T-cell (primary cell): Measurements from ENCODE around the gene SBK2. TPM values are rescaled to one million over a fixed set of nuclear protein-coding genes. Genes with fewer than 3 reads are reported as not detected.
"Not testable (repeated sequence)": the region's sequence is repeated elsewhere in the genome, so short reads cannot be mapped to it uniquely, and the experiment has no call there.

Experiments
- ATAC-seq, 4 experiments: fragments of 200-7000 bp in 3 of 4; fragments of 150-1000 bp in 1 of 4; cut with Tn5 transposase; replicated peaks in 1 of 4; 1 replicate in 3 of 4; 2 replicates in 1 of 4; pipeline ENCODE4 v1.10.0; 2021; ENCODE audit warnings: moderate library complexity in 3 of 4, mild to moderate bottlenecking in 2 of 4, moderate number of reproducible peaks in 1 of 4
- CTCF ChIA-PET, 2 donors: fragments of 300-600 bp; sonication (Branson Sonifier 250); formaldehyde crosslinking; loops; one replicate each; lab custom pipeline; 2022; ENCODE audit warnings: antibody characterized with exemption in 2 of 2; lab: Charles Lee
- POLR2A ChIA-PET, 2 donors: fragments of 300-600 bp; sonication (Branson Sonifier 250); formaldehyde crosslinking; loops; one replicate each; lab custom pipeline; 2022; ENCODE audit warnings: antibody characterized with exemption in 2 of 2; lab: Charles Lee
- DNase-seq, 35 experiments: peaks; one replicate each; pipeline versions ENCODE4 v3.0.0 to v3.0.0-alpha.2; 2013 to 2023
- H3K27ac ChIP-seq: one replicate; pipeline ENCODE4 v1.5.1; 2013; ENCODE audit warnings: low read length
- H3K27me3 ChIP-seq, 2 experiments: replicated peaks in 1 of 2; 1 replicate in 1 of 2; 2 replicates in 1 of 2; pipeline versions ENCODE4 v1.6.1 to v1.7.0; 2013; ENCODE audit warnings: low read length in 1 of 2, mixed read lengths in 1 of 2; ENCODE audit not compliant: control insufficient read depth in 2 of 2, insufficient read depth in 2 of 2; ENCODE audit errors: extremely low read depth in 1 of 2
- H3K36me3 ChIP-seq, 2 donors: 1 replicate in 1 of 2; 2 replicates in 1 of 2; pipeline versions ENCODE4 v1.6.1 to v1.7.0; 2013; ENCODE audit warnings: low read length in 1 of 2; ENCODE audit not compliant: control insufficient read depth in 2 of 2, insufficient read depth in 1 of 2; ENCODE audit errors: extremely low read depth in 1 of 2
- H3K4me1 ChIP-seq, 2 experiments: 1 replicate in 1 of 2; 2 replicates in 1 of 2; pipeline versions ENCODE4 v1.6.1 to v1.7.0; 2013; ENCODE audit warnings: low read length in 2 of 2, mixed read lengths in 1 of 2; ENCODE audit not compliant: insufficient read depth in 2 of 2, control insufficient read depth in 1 of 2; ENCODE audit errors: extremely low read depth in 1 of 2
- H3K4me3 ChIP-seq, 2 donors: 1 replicate in 1 of 2; 2 replicates in 1 of 2; pipeline versions ENCODE4 v1.5.1 to v1.7.0; 2013; ENCODE audit warnings: mild to moderate bottlenecking in 2 of 2, low read length in 1 of 2, moderate library complexity in 1 of 2; ENCODE audit not compliant: control insufficient read depth in 1 of 2; ENCODE audit errors: extremely low read depth in 1 of 2
- H3K9me3 ChIP-seq: 2 replicates; pipeline ENCODE4 v1.7.0; 2013
- H3K27ac Mint-ChIP-seq, 2 donors: one replicate each; pipeline ENCODE4 v1.8.0; 2020 to 2021; ENCODE audit warnings: mild to moderate bottlenecking in 2 of 2, mixed read lengths in 2 of 2
- H3K27me3 Mint-ChIP-seq, 2 donors: one replicate each; pipeline ENCODE4 v1.8.0; 2021 to 2022; ENCODE audit warnings: mixed read lengths in 2 of 2
- H3K36me3 Mint-ChIP-seq: one replicate; pipeline ENCODE4 v1.8.0; 2021; ENCODE audit warnings: mixed read lengths
- H3K4me1 Mint-ChIP-seq, 3 donors: one replicate each; pipeline ENCODE4 v1.8.0; 2020 to 2022; ENCODE audit warnings: mixed read lengths in 3 of 3, mild to moderate bottlenecking in 1 of 3
- H3K4me3 Mint-ChIP-seq, 3 donors: one replicate each; pipeline ENCODE4 v1.8.0; 2020 to 2022; ENCODE audit warnings: mild to moderate bottlenecking in 3 of 3, mixed read lengths in 3 of 3, moderate library complexity in 3 of 3
- H3K9me3 Mint-ChIP-seq, 3 donors: one replicate each; pipeline ENCODE4 v1.8.0; 2020 to 2022; ENCODE audit warnings: mixed read lengths in 3 of 3
- WGBS: methylation state at CpG from one replicate; pipeline ENCODE4 v1.1.5; 2013; ENCODE audit warnings: missing lambda C conversion rate; ENCODE audit not compliant: insufficient coverage; 5-methylcytosine and 5-hydroxymethylcytosine counted together
- total RNA-seq, 35 experiments: library from RNA in 6 of 35; stranded (reverse) in 6 of 35; fragments of 120-200 nt in 1 of 35; gene quantifications; one replicate each; pipeline versions ENCODE4 v1.2.1 to v1.2.4 and lab custom pipeline; 2013 to 2026

SBK2 gene, protein sequence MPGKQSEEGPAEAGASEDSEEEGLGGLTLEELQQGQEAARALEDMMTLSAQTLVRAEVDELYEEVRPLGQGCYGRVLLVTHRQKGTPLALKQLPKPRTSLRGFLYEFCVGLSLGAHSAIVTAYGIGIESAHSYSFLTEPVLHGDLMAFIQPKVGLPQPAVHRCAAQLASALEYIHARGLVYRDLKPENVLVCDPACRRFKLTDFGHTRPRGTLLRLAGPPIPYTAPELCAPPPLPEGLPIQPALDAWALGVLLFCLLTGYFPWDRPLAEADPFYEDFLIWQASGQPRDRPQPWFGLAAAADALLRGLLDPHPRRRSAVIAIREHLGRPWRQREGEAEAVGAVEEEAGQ
- total RNA-seq = not detected
- total RNA-seq (2013) = not detected
- 0 to 0.06 (median 0) reads per million in 29 experiments for total RNA-seq (lab: John Stamatoyannopoulos, UW)

DNA sequence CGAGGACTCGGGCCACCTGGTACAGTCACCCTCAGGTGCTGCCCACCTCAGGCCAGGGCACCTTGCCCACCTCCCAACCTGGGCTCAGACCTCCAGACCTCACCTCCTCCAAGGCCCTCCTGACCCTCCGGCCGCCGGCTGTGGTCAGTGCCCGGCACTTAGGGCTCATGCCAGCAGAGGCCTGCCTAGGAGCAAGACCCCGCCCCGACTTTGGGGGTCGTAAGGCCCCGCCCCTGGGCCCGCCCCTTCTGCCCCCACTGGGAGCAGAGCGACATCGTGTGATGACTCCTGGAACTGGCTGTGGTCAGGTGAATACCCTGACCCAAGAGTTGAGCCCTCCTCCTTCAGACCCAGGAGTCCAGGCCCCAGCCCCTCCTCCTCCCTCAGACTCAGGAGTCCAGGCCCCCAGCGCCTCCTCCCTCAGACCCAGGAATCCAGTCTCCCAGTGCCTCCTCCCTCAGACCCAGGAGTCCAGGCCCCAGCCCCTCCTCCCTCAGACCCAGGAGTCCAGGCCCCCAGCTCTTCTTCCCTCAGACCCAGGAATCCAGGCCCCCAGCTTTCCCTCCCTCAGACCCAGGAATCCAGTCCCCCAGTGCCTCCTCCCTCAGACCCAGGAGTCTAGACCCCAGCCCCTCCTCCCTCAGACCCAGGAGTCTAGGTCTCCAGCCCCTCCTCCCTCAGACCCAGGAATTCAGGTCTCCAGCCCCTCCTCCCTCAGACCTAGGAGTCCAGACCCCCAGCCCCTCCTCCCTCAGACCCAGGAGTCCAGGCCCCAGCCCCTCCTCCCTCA is at the start of gene SBK2:
TSS of gene SBK2 (minus strand) at position 183 of the 790 bp plus-strand sequence. CDS start 839 bp downstream, outside the sequence.
- H3K36me3 ChIP-seq = no peaks in the 10 kb centered on the region
- Mint-ChIP-seq H3K36me3 (no peaks in the 10 kb centered on the region), H3K9me3 (no peaks in the 10 kb centered on the region), H3K4me3 (no peak within 1 kb of the TSS), H3K27me3 (peaks cover 0 to 2% of the 10 kb centered on the region in 2 donors), H3K4me1 (no peaks in the 10 kb centered on the region), H3K27ac (no peak within 1 kb of the TSS)
- peaks cover 0 to 13% of the 10 kb centered on the region in 2 experiments for H3K27me3 ChIP-seq
- no peak for ATAC-seq
- DNase-seq = no peak
- POLR2A ChIA-PET = no interaction called here
- CTCF ChIA-PET = no interaction called here
- no peaks in the 10 kb centered on the region for H3K9me3 ChIP-seq
- 55% methylated on average over 14 of the region's 14 CpGs for WGBS
- no peak within 1 kb of the TSS for H3K27ac ChIP-seq
- H3K4me3 ChIP-seq = no peak within 1 kb of the TSS
- no peaks in the 10 kb centered on the region for H3K4me1 ChIP-seq

DNA sequence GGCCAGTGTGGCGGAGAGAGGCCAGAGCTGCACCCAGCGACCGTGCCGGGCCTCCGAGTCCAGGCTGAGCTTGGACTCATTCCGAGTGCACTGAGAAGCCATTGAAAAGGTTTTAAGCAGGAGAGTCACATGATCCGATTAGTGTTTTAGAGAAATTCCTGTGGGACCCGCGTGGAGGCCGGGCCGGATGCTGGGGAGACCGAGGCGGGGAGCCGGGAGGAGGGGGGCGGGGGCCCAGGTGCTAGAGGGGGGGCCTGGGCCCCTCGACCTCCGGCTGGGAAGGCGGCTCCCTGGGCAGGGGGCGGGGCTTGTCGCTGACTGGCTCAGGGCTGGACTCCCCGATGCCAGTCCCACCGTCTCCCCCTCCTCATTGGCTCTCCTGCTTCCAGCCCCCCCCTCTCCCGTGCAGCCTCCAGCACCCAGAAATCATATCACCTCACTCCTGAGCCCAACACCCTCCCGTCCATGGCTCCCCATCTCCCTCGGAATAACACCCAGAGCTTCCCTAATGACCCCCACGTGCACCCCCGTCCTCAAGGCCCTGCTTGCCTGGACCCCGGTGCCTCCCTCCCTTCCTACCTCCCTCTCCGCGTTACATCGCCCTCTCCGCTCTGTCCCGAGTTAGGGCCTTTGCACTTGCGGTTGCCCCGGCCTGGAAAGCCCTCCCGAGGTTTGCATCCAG is 48.9 kb upstream of the SBK2 start:
- Mint-ChIP-seq H3K27me3 (peaks cover 0 to 2% of the 10 kb centered on the region in 2 donors), H3K9me3 (no peaks in the 10 kb centered on the region), H3K4me1 (peaks cover 32 to 46% (median 38%) of the 10 kb centered on the region in 3 donors), H3K36me3 (no peaks in the 10 kb centered on the region), H3K27ac (peak overlapping the region; percentile 79 to 82), H3K4me3 (peak overlapping the region; percentile 77 to 83 (median 82))
- DNase-seq = peak in 19 of 35 experiments; percentile 4 to 56 (median 38)
- H3K4me3 ChIP-seq = peak overlapping the region; percentile 30 to 64
- H3K9me3 ChIP-seq = no peaks in the 10 kb centered on the region
- H3K4me1 ChIP-seq = peaks cover 23 to 40% of the 10 kb centered on the region in 2 experiments
- ATAC-seq = peak; percentile 36 to 59 (median 42)
- CTCF ChIA-PET = interaction anchor here in 1 of 2 donors (0.6 kb wide), 1 partner anchor 62 kb away, joined by 3 read pairs; the partner anchor contains the start of gene CCDC106
- POLR2A ChIA-PET = interaction anchor here in 1 of 2 donors (0.6 kb wide), 1 partner anchor 15 kb away, joined by 5 read pairs; no protein-coding TSS in a partner anchor
- H3K36me3 ChIP-seq = no peaks in the 10 kb centered on the region
- WGBS = 8% methylated on average over 31 of the region's 36 CpGs
- H3K27me3 ChIP-seq = peaks cover 0 to 17% of the 10 kb centered on the region in 2 experiments
- H3K27ac ChIP-seq = peak overlapping the region; percentile 18

DNA sequence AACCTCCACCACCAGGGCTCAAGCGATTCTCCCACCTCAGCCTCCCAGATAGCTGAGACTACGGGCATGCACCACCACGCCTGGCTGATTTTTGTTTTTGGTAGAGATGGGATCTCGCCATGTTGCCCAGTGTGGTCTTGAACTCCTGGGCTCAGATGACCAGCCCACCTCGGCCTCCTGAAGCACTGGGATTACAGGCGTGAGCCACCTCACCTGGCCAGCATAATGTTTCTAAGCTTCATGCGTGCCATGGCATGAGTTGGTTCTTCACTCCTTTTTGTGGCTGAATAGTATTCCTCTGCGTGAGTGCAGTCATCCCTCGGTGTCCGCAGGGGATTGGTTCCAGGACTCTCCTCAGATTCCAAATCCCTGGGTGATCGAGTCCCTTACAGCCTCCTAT is 47.9 kb upstream of the SBK2 start:
- Histone ChIP-seq H3K27me3 (peaks cover 0 to 17% of the 10 kb centered on the region in 2 experiments), H3K4me1 (peaks cover 23 to 48% of the 10 kb centered on the region in 2 experiments), H3K9me3 (no peaks in the 10 kb centered on the region), H3K36me3 (no peaks in the 10 kb centered on the region), H3K27ac (no peak overlapping the region), H3K4me3 (no peak overlapping the region)
- ChIA-PET POLR2A (no interaction called here), CTCF (no interaction called here)
- peak overlapping the region in 1 of 3 donors; percentile 77 for H3K4me3 Mint-ChIP-seq
- peaks cover 1% of the 10 kb centered on the region for H3K36me3 Mint-ChIP-seq
- peak overlapping the region; percentile 65 to 82 for H3K27ac Mint-ChIP-seq
- no peak for ATAC-seq
- WGBS = 94% methylated on average over 7 of the region's 11 CpGs
- H3K27me3 Mint-ChIP-seq = peaks cover 0 to 2% of the 10 kb centered on the region in 2 donors
- H3K9me3 Mint-ChIP-seq = no peaks in the 10 kb centered on the region
- H3K4me1 Mint-ChIP-seq = peaks cover 35 to 48% (median 42%) of the 10 kb centered on the region in 3 donors
- no peak for DNase-seq

DNA sequence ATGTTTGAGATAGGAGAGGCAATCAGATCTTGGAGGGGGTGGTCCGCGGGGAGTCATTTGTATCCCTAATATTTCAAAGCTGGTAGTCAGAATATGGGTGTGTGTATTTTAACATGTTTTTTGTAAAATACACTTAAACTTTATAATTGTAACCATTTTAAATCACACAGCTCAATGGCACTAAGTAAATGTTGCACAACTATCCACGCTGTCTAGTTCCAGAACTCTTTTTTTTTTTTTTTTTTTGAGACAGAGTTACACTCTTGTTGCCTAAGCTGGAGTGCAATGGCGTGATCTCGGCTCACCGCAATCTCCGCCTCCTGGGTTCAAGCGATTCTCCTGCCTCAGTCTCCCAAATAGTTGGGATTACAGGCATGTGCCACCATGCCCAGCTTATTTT is 47.0 kb upstream of the SBK2 start:
- POLR2A ChIA-PET, H3K27me3 Mint-ChIP-seq, H3K9me3 ChIP-seq, DNase-seq, H3K4me3 Mint-ChIP-seq, ATAC-seq, H3K4me3 ChIP-seq, H3K27ac ChIP-seq, H3K9me3 Mint-ChIP-seq, H3K36me3 Mint-ChIP-seq, H3K36me3 ChIP-seq, H3K27ac Mint-ChIP-seq: not testable (repeated sequence)
- Histone ChIP-seq H3K4me1 (peaks cover 23 to 52% of the 10 kb centered on the region in 2 experiments), H3K27me3 (peaks cover 0 to 17% of the 10 kb centered on the region in 2 experiments)
- H3K4me1 Mint-ChIP-seq = peaks cover 39 to 48% (median 48%) of the 10 kb centered on the region in 3 donors
- 67% methylated on average over 1 of the region's 8 CpGs for WGBS
- CTCF ChIA-PET = interaction anchor here (0.5 to 1.3 kb wide), 5 partner anchors 21 to 1472 kb away, joined by 3 to 9 read pairs (median 3); partner anchors contain the start of gene ZNF865 (in 1 of the 2)

DNA sequence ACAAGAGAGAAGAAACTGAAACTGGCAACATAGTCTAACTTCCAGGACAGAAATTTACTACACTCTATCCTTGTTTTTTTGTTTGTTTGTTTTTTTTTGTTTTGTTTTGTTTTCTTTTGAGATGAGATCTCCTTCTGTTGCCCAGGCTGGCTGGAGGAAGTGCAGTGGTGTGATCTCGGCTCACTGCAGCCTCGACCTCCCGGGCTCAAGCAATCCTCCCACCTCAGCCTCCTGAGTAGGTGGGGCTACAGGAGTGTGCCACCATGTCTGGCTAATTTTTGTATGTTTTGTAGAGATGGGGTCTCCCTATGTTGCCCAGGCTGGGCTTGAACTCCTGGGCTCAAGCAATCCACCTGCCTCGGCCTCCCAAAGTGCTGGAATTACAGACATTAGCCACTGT is 45.4 kb upstream of the SBK2 start:
- DNase-seq, ATAC-seq, H3K9me3 ChIP-seq, H3K9me3 Mint-ChIP-seq, H3K4me3 ChIP-seq, POLR2A ChIA-PET, H3K36me3 ChIP-seq, H3K27ac ChIP-seq, H3K27me3 Mint-ChIP-seq, H3K36me3 Mint-ChIP-seq: not testable (repeated sequence)
- peak overlapping the region; percentile 29 to 89 (median 39) for H3K4me3 Mint-ChIP-seq
- Histone ChIP-seq H3K4me1 (peaks cover 19 to 42% of the 10 kb centered on the region in 2 experiments), H3K27me3 (peaks cover 0 to 13% of the 10 kb centered on the region in 2 experiments)
- H3K27ac Mint-ChIP-seq = peak overlapping the region; percentile 54 to 88
- WGBS = 60% methylated on average over 1 of the region's 4 CpGs
- CTCF ChIA-PET = interaction anchor here in 1 of 2 donors (0.6 to 0.9 kb wide), 2 partner anchors 43 to 283 kb away, joined by 3 to 5 read pairs; partner anchors contain the start of gene ZNF784
- H3K4me1 Mint-ChIP-seq = peaks cover 36 to 45% (median 39%) of the 10 kb centered on the region in 3 donors
